ENCODE results near the gene SNX13.

Gene SNX13

GRCh38 chr7:17940302-17940883 is at the start of gene SNX13:
TSS of gene SNX13 (minus strand) at chr7:17940494. CDS start at chr7:17940295, 199 bp downstream.
- no peaks in the 10 kb centered on the region for H3K36me3 ChIP-seq (ENCODE audit: insufficient read depth, low read length)
- H3K9me3 ChIP-seq (ENCODE audit: control insufficient read depth, insufficient read depth, low read length), result no peaks in the 10 kb centered on the region
- H3K9ac ChIP-seq (ENCODE audit: low read depth, low read length), result peak within 1 kb of the TSS; percentile 85
- no peaks in the 10 kb centered on the region; the same call in 1 of the 2 replicates for H3K4me1 ChIP-seq (ENCODE audit: insufficient read depth, low read length)

DNA sequence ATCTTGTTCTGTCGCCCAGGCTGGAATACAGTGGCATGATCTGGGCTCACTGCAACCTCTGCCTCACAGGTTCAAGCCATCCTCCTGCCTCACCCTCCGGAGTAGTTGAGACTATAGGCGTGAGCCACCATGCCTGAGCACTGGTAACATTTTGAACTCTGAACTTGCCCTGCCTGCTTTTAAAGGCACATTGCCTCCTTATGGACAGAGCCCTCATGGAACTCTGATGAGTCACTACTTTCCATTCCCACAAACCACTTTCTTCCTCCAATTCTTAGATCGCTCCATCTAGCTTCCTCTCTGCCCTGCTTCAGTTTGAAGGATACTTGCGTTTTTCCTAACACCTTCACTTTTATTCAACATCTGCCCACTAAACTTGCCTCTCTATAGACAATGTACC is 49.3 kb upstream of the SNX13 start:
- Histone ChIP-seq H3K4me1 (ENCODE audit: insufficient read depth, low read length) (no peaks in the 10 kb centered on the region), H3K9me3 (ENCODE audit: control insufficient read depth, insufficient read depth, low read length) (no peaks in the 10 kb centered on the region), H3K9ac (ENCODE audit: low read depth, low read length) (no peak overlapping the region), H3K36me3 (ENCODE audit: insufficient read depth, low read length) (no peaks in the 10 kb centered on the region)

- Histone ChIP-seq H3K4me1 (ENCODE audit: insufficient read depth, low read length) (no peaks in the 10 kb centered on the region), H3K9me3 (ENCODE audit: control insufficient read depth, insufficient read depth, low read length) (no peaks in the 10 kb centered on the region), H3K9ac (ENCODE audit: low read depth, low read length) (no peak overlapping the region), H3K36me3 (ENCODE audit: insufficient read depth, low read length) (no peaks in the 10 kb centered on the region)
These were observed 48.6 kb upstream of the SNX13 start for GRCh38 chr7:17988858-17989257.

GRCh38 chr7:17988141-17988540 is 47.8 kb upstream of the SNX13 start:
- no peaks in the 10 kb centered on the region for H3K36me3 ChIP-seq (ENCODE audit: insufficient read depth, low read length)
- H3K4me1 ChIP-seq (ENCODE audit: insufficient read depth, low read length), result no peaks in the 10 kb centered on the region
- no peak overlapping the region for H3K9ac ChIP-seq (ENCODE audit: low read depth, low read length)
- H3K9me3 ChIP-seq (ENCODE audit: control insufficient read depth, insufficient read depth, low read length), result no peaks in the 10 kb centered on the region

- Histone ChIP-seq H3K4me1 (ENCODE audit: insufficient read depth, low read length) (no peaks in the 10 kb centered on the region), H3K9me3 (ENCODE audit: control insufficient read depth, insufficient read depth, low read length) (no peaks in the 10 kb centered on the region), H3K9ac (ENCODE audit: low read depth, low read length) (no peak overlapping the region), H3K36me3 (ENCODE audit: insufficient read depth, low read length) (no peaks in the 10 kb centered on the region)
These were observed 46.6 kb upstream of the SNX13 start for GRCh38 chr7:17986851-17987250.

- Histone ChIP-seq H3K4me1 (ENCODE audit: insufficient read depth, low read length) (no peaks in the 10 kb centered on the region), H3K9ac (ENCODE audit: low read depth, low read length) (no peak overlapping the region), H3K9me3 (ENCODE audit: control insufficient read depth, insufficient read depth, low read length) (no peaks in the 10 kb centered on the region), H3K36me3 (ENCODE audit: insufficient read depth, low read length) (no peaks in the 10 kb centered on the region)
These were observed 45.4 kb upstream of the SNX13 start for GRCh38 chr7:17985473-17986239.

- H3K36me3 ChIP-seq (ENCODE audit: insufficient read depth, low read length), result no peaks in the 10 kb centered on the region
These were observed 44.0 kb upstream of the SNX13 start for GRCh38 chr7:17984288-17984687.

GRCh38 chr7:17983221-17984062 is 43.1 kb upstream of the SNX13 start:
- Histone ChIP-seq H3K36me3 (ENCODE audit: insufficient read depth, low read length) (no peaks in the 10 kb centered on the region), H3K4me1 (ENCODE audit: insufficient read depth, low read length) (no peaks in the 10 kb centered on the region), H3K9me3 (ENCODE audit: control insufficient read depth, insufficient read depth, low read length) (no peaks in the 10 kb centered on the region), H3K9ac (ENCODE audit: low read depth, low read length) (no peak overlapping the region)

More at GRCh38 chr7:17984288-17984687, 44.0 kb upstream of the SNX13 start:
- no peaks in the 10 kb centered on the region for H3K9me3 ChIP-seq (ENCODE audit: control insufficient read depth, insufficient read depth, low read length)
- H3K9ac ChIP-seq (ENCODE audit: low read depth, low read length), result no peak overlapping the region
- no peaks in the 10 kb centered on the region for H3K4me1 ChIP-seq (ENCODE audit: insufficient read depth, low read length)

DNA sequence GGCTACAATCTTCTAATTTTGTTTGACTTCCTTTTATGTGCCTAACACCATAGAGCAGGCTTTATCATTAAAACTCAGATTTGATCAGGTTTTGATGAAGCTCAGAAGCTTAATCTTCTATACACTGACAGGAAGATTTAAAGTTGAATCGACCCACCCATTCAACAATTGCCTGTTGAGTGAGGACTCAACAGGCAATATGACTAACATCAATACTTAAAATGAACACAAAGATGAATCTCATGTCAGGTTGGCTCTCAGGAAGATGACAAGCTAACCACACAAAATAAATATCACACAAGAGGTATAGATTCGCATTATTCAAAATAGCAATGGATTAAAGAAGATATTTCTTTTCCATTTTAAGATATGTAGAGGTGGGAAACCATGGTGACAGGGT is 36.7 kb upstream of the SNX13 start:
- Histone ChIP-seq H3K36me3 (ENCODE audit: insufficient read depth, low read length) (no peaks in the 10 kb centered on the region), H3K4me1 (ENCODE audit: insufficient read depth, low read length) (no peaks in the 10 kb centered on the region), H3K9me3 (ENCODE audit: control insufficient read depth, insufficient read depth, low read length) (no peaks in the 10 kb centered on the region), H3K9ac (ENCODE audit: low read depth, low read length) (no peak overlapping the region)

DNA sequence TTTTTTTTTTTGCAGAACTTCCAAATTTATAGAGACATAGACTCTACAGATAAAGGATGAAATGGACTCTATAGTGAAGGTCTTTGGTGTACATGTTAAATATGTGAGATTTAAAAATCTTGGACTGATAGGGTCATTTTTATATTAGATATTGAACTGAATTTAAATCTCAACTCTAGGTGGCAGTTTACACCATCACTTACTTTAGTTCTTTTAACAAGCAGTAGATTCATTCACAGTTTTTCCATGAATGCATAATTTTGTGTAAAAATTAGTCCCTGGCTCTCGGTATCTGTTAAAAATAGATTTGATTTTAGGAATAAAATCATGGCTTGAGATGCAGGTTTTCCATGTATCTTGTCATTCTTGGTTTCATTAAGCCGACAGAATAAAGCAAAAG is 31.1 kb upstream of the SNX13 start:
- no peaks in the 10 kb centered on the region; the same call in 1 of the 2 replicates for H3K4me1 ChIP-seq (ENCODE audit: insufficient read depth, low read length)
- no peak overlapping the region for H3K9ac ChIP-seq (ENCODE audit: low read depth, low read length)
- no peaks in the 10 kb centered on the region for H3K9me3 ChIP-seq (ENCODE audit: control insufficient read depth, insufficient read depth, low read length)
- H3K36me3 ChIP-seq (ENCODE audit: insufficient read depth, low read length), result no peaks in the 10 kb centered on the region

DNA sequence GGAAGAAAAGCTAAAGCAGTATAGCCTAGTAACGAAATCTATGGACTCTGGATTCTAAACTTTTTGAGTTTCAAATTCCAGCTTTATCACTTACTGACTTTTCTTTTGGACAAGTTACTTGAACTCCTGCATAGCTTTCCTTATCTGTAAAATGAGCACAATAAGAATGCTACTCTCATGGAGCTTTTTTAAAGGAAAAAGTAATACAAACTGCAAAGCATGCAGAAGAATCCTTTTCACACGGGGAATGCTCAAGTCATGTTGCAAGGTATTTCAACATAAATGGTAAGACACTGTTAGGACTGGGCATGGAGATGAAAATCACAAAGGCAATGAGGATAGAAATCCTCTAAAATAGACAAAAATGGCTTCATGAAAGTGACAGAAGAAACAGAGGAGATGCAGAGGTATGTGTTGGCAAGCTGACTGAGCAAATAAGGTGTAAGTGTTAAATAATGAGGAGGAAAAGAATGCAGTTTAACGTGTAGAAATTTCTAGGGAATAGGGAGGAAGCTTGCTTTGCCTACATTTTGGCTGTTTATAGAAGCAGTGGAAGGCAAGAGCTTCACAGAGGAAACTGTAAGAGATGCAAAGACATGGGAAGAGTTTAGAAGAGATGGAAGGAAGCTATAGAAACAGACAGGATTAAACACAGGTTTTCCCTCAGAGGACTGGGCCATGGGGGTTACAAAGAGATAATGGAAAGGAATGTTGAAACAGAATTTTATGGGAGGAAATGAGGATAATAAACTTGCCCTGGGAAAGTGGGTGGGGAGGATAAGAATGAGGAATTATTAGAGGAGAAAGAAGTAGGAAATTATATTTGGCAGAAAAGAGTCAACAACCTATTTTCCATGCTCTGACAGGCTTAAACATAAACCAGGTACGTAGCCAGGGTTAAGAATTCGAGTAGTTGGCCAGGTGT is 28.8 kb upstream of the SNX13 start:
- no peaks in the 10 kb centered on the region for H3K9me3 ChIP-seq (ENCODE audit: control insufficient read depth, insufficient read depth, low read length)
- no peaks in the 10 kb centered on the region; the same call in 1 of the 2 replicates for H3K4me1 ChIP-seq (ENCODE audit: insufficient read depth, low read length)
- no peak overlapping the region for H3K9ac ChIP-seq (ENCODE audit: low read depth, low read length)
- no peaks in the 10 kb centered on the region; the same call in 1 of the 2 replicates for H3K36me3 ChIP-seq (ENCODE audit: insufficient read depth, low read length)

- H3K9me3 ChIP-seq (ENCODE audit: control insufficient read depth, insufficient read depth, low read length), result no peaks in the 10 kb centered on the region
These were observed 26.4 kb upstream of the SNX13 start for GRCh38 chr7:17966706-17967105.

DNA sequence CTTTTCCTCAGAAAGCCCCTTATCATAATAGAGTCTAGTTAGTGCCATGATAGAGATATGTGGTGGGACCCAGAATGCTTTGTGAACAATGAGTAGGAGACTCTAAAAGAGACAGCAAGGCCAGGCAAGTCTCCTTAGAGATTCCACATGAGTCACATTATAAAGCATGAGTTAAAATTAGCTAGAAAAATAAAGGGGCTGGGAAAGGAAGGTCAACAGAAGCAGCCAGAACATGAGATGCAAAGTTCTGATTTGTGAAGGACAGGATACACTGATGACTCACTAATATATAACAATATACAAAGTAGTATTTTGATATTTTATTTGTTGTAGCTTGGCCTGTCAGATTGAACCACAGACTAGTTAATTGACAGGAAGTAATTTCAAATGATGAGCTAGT is 25.3 kb upstream of the SNX13 start:
- Histone ChIP-seq H3K4me1 (ENCODE audit: insufficient read depth, low read length) (no peaks in the 10 kb centered on the region; the same call in 1 of the 2 replicates), H3K36me3 (ENCODE audit: insufficient read depth, low read length) (no peaks in the 10 kb centered on the region; the same call in 1 of the 2 replicates)

More at GRCh38 chr7:17966706-17967105, 26.4 kb upstream of the SNX13 start:
- Histone ChIP-seq H3K9ac (ENCODE audit: low read depth, low read length) (no peak overlapping the region), H3K4me1 (ENCODE audit: insufficient read depth, low read length) (no peaks in the 10 kb centered on the region; the same call in 1 of the 2 replicates), H3K36me3 (ENCODE audit: insufficient read depth, low read length) (no peaks in the 10 kb centered on the region; the same call in 1 of the 2 replicates)

More for the DNA sequence above, 25.3 kb upstream of the SNX13 start:
- Histone ChIP-seq H3K9ac (ENCODE audit: low read depth, low read length) (no peak overlapping the region), H3K9me3 (ENCODE audit: control insufficient read depth, insufficient read depth, low read length) (no peaks in the 10 kb centered on the region)

All from ES-I3 (cell line).